NCI-H2029 treated with DMSO at 0.1 percent for 48 hours (cell line): ENCODE data around the gene AATK.

Experiments
- DNase-seq: peaks from one replicate; lab custom pipeline; 2025; lab: John Stamatoyannopoulos, UW

The AATK gene

DNA sequence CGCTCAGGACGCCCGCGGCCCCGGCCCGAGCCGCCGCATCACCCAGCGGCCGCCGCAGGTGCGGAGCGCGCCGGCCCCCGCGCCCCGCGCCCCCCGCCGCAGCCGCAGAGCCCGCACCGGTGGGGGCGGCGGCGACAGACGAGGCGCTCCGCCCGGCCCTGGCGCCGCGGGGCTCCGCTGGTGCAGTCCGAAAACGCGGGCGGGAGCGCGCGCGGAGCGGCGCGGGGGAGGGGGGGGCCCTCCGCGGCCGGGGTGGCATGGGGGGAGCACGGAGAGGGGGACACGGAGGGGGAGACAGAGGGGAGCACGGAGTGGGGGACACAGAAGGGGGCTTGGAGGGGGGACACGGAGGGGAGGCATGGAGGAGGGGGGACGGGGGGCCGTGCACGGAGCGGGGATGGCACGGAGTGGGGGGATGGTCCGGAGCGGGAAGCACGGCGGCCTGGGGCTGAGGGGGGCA lies at the start of gene AATK:
TSS of gene AATK (minus strand) at position 189 of the 460 bp plus-strand sequence. CDS start 229 bp downstream, outside the sequence.
- DNase-seq, result no peak

DNA sequence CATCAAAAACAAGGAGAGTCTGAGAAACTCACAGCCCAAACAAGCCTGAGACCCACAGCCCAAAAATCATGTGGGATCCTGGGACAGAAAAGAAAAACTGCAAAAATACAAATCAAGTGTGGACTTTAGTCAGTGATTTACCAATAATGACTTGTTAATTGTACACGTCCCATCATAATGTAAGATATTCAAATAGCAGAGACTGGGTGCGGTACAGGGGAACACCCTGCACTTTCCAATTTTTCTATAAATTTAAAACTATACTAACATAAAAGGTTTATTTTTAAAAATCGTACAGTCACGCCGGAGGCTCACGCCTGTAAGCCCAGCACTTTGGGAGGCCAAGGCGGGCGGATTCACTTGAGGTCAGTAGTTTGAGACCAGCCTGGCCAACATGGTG lies 48.0 kb upstream of the AATK start:
- no peak for DNase-seq

DNA sequence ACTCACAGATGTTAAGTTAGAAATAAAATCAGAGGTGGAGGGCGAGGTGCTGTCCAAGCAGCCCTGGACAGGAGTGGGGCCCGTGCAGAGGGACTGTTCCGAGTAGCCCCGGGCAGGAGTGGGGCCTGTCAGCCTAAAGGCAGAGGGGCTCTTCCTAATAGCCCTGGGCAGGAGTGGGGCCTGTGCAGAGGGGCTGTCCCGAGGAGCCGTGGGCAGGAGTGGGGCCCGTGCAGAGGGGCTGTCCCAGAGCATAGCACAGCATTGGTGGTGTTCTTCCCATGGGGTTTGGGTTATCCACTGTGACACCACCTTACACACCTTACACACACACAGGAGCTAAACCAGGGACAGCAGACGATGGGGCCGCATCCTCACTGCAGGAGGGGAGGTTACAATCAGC lies 46.3 kb upstream of the AATK start:
- DNase-seq, result no peak

- DNase-seq, result no peak
Measured at GRCh38 chr17:81210868-81211267, 44.8 kb upstream of the AATK start.

GRCh38 chr17:81210466-81210865 lies 44.4 kb upstream of the AATK start:
- DNase-seq, result no peak

DNA sequence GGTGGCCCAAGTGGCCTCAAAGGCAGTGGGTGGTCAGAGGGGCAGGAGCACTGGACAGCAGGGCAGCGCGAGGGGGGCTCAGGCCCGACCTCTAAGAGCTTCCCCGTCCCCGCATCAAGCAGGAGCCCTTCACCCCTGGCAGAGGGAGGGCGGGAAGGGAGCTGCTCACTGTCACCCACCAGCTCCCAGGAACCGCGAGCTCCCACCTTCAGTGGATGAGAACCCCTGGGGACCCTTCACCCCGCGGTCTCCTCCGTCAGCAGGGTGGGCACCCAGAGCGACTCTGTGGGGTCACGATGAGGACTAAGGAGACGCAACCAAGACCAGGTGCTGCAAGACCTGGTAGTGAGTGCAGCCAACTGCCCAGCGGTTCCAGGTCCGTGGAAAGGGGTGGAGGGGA lies 43.1 kb upstream of the AATK start:
- no peak for DNase-seq

- no peak for DNase-seq
Measured at GRCh38 chr17:81208651-81209050, 42.6 kb upstream of the AATK start.

DNA sequence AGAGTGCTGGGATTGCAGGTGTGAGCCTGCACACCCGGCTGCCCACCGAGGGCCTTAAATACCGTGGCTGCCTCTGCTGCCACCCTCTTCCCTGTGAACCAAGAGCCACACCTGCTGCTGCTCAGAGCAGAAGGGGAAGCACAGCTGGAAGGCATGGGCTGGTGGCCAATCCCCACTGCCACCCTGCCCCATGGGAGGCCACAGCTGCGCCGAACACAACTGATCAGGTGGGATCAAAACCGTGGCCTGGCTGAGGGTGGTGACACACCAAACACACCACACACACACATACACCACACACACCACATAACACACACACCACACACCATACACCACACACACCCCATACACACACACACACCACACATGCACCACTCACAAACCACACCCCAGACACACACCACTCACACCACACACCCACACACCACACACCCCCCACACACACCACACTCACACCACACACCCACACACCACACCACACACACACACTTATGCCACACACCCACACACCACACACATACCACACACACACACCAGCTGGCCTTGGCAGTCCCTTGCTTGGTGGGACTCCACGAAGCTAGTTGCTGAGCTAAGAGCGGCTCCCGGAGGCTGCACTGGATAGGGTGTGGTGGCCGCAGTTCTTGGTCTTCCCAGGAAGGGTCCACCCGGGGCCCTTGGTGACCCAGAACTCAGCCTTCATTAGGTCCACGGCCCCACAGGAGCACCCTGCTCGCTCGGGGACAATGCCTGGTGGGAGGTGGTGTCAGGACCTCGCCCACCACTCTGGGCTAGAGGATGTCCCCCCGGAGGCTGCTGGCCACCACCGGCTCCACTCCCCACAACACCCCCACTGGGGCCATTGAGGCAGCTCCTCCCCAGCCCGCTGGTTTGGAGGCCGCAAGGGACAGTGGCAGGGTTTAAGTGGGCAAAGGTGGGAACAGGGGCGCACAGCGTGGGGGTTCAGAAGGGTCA lies 41.9 kb upstream of the AATK start:
- no peak for DNase-seq

DNA sequence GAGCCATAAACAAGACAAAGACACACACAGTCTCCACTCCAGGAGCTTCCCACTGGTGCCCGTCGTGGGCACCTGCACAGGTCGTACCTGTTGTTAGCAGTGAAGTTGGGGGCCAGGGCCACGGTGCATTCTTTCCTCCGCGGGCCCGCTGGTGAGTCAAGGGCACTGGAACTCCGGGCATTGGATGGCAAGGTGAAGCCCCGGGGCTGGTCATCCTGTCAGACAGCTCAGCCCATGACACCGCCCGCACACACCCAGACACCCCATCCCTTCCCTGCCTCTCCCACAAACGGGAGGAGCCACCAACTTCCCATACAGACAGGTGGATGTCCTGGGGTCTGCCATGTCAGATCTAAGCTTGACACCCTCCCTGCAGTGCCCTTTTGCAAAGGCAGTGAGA lies 40.6 kb upstream of the AATK start:
- DNase-seq, result no peak

DNA sequence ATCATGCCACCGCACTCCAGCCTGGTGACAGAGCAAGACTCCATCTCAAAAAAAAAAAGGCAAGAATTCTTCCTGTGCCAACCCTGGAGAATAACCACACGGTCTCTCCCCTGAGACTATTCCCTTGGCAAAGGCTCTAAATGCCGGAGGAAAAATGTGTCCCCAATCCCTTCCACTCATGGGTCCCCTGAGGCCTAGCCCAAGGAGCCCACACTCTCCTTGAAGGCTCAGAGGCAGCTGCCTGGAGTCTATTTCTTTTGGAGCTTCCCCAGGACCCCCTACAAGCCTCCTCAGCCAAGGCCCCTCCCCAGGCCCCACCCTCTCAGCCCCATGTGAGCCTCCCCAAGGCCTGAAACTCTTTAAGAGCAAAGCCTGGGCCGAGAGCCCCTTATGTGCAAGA lies 40.1 kb upstream of the AATK start:
- no peak for DNase-seq

DNA sequence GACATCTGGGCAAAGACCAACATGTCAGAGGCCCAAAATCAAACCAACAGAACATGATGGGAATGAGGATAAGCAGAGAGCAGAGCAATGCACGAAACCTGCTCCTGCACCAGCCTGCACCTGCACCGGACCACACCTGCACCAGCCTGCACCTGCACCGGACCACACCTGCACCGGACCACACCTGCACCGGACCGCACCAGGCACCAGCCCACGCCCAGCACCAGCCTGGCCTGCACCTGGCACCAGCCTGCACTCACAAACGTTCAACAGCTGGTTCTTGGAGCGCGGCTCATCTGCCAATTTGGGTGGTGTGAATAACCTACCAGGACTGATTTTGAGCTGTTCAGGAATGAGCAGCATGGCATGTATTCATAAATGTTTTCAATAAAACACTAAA lies 38.6 kb upstream of the AATK start:
- no peak for DNase-seq

GRCh38 chr17:81203136-81203535 lies 37.1 kb upstream of the AATK start:
- DNase-seq, result no peak

DNA sequence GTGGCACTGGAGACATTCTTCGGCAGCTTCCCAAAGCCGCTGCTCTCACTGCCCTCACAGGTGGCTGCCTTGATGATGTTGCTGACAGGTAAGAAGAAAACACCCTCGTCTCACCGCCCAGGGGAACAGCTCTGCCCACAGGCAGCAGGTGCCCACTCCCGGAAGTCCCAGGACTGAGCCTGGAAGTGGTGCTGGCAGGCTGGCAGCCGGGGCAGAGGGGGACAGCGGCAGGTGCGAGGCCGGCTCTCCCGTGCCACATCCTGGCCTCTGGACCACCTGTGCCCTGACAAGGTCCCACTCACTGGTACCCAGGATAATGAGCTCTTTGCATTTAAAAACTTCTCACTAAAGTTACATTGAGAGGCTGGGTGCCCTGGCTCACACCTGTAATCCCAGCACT lies 36.3 kb upstream of the AATK start:
- DNase-seq, result no peak

GRCh38 chr17:81200695-81201580 lies 34.9 kb upstream of the AATK start:
- no peak for DNase-seq

DNA sequence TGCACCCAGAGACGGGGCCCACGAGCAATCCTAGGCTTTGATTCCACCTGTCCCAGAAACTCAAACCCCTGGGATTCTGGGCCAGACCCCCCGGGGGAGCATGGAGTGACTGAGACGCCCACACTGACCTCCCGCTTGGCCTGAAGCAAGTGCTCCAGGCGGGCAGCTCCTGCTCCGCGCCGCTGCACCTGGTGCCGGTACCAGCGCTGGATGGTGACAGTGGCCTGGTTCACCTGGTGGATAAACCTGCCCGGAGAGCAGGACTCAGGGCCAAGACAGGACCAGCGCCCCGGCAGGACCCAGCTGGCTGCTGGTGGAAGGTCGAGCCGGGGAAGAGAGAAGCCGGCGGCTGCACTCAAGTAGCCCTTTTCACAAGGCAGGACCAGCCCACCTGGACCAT lies 34.2 kb upstream of the AATK start:
- no peak for DNase-seq

GRCh38 chr17:81199482-81199830 lies 33.4 kb upstream of the AATK start:
- no peak for DNase-seq

DNA sequence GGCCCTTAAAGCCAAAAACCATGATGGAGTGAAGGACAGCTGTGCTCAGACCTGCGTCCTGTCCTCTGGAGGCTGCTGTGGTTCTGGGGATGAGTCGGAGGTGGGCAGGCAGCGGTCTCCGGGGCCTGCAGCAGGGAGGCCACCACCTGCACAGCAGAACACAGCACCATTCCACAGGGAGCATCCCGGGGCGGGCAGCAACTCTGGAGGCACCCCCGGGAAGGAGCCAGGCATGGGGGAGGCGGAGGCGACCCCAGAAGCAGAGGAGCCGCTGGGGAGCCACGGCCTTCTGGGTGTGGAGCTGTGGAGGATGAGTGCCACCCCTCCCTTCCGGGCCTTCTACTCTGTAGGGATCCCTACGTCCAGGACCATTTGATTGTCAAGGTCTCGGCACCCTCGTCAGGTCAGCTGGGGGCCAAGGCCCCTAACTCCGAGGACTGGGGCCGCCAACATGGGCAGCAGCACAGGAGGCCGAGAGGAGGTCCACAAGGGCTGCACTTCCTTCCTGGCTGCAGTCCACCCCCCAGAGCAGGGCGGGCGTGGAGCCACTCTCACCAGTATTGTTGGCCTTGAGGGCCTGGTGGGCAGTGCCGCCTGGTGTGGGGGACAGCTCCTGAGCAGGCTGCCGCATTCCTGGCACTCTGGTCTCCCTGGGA lies 32.9 kb upstream of the AATK start:
- DNase-seq, result no peak

- DNase-seq, result no peak
Measured at GRCh38 chr17:81197831-81198490, 31.9 kb upstream of the AATK start.

- DNase-seq, result no peak
Measured at GRCh38 chr17:81197409-81197795, 31.4 kb upstream of the AATK start.

GRCh38 chr17:81196505-81197408 lies 30.7 kb upstream of the AATK start:
- DNase-seq, result no peak
